Measurements from ENCODE around the gene B3GALT5. TPM values are rescaled to one million over a fixed set of nuclear protein-coding genes. Genes with fewer than 3 reads are reported as not detected.

B3GALT5 gene
- total RNA-seq, 2 donors from 2014 or later, result 0.14 TPM; not detected in 1

- DNase-seq (ENCODE audit: low spot score), result no peak
- TF ChIP-seq CTCF (IDR thresholded peaks at IDR 0.05), result no peak
- Histone ChIP-seq H3K4me3 (no peak overlapping the region), H3K27me3 (replicated peaks; ENCODE audit: insufficient read depth) (no peaks in the 10 kb centered on the region), H3K9me3 (no peaks in the 10 kb centered on the region), H3K36me3 (no peaks in the 10 kb centered on the region), H3K27ac (no peak overlapping the region), H3K4me1 (ENCODE audit: control insufficient read depth in 1 of 2, low read depth in 2 of 2) (no peaks in the 10 kb centered on the region)
- no peak for ATAC-seq (ENCODE audit: insufficient number of reproducible peaks, low FRiP score, low read depth)
Measured at GRCh38 chr21:39703578-39703977, 90.8 kb downstream of the B3GALT5 start.

GRCh38 chr21:39705849-39706248 lies 93.1 kb downstream of the B3GALT5 start:
- no peak for DNase-seq (ENCODE audit: low spot score)

GRCh38 chr21:39707316-39707715 lies 94.6 kb downstream of the B3GALT5 start:
- Histone ChIP-seq H3K27me3 (replicated peaks; ENCODE audit: insufficient read depth) (no peaks in the 10 kb centered on the region), H3K36me3 (no peaks in the 10 kb centered on the region), H3K4me3 (no peak overlapping the region), H3K9me3 (no peaks in the 10 kb centered on the region), H3K27ac (no peak overlapping the region), H3K4me1 (ENCODE audit: control insufficient read depth in 1 of 2, low read depth in 2 of 2) (no peaks in the 10 kb centered on the region)
- TF ChIP-seq CTCF (IDR thresholded peaks at IDR 0.05), result no peak
- no peak for ATAC-seq (ENCODE audit: insufficient number of reproducible peaks, low FRiP score, low read depth)
- no peak for DNase-seq (ENCODE audit: low spot score)

More at GRCh38 chr21:39705849-39706248, 93.1 kb downstream of the B3GALT5 start:
- ATAC-seq (ENCODE audit: insufficient number of reproducible peaks, low FRiP score, low read depth), result no peak
- no peak for TF ChIP-seq CTCF (IDR thresholded peaks at IDR 0.05)
- Histone ChIP-seq H3K4me1 (ENCODE audit: control insufficient read depth in 1 of 2, low read depth in 2 of 2) (no peaks in the 10 kb centered on the region), H3K27me3 (replicated peaks; ENCODE audit: insufficient read depth) (no peaks in the 10 kb centered on the region), H3K9me3 (no peaks in the 10 kb centered on the region), H3K36me3 (no peaks in the 10 kb centered on the region), H3K27ac (no peak overlapping the region), H3K4me3 (no peak overlapping the region)

GRCh38 chr21:39710866-39711265 lies 98.1 kb downstream of the B3GALT5 start:
- H3K27ac ChIP-seq, result no peak overlapping the region
- no peak for TF ChIP-seq CTCF (IDR thresholded peaks at IDR 0.05)
- H3K4me3 ChIP-seq, result no peak overlapping the region
- DNase-seq (ENCODE audit: low spot score) (no peak), ATAC-seq (ENCODE audit: insufficient number of reproducible peaks, low FRiP score, low read depth) (no peak)
- H3K27me3 ChIP-seq (replicated peaks; ENCODE audit: insufficient read depth), result no peaks in the 10 kb centered on the region
- H3K9me3 ChIP-seq, result no peaks in the 10 kb centered on the region
- H3K4me1 ChIP-seq (ENCODE audit: control insufficient read depth in 1 of 2, low read depth in 2 of 2), result no peaks in the 10 kb centered on the region
- H3K36me3 ChIP-seq, result no peaks in the 10 kb centered on the region

- H3K9me3 ChIP-seq, result no peaks in the 10 kb centered on the region
- no peaks in the 10 kb centered on the region for H3K27me3 ChIP-seq (replicated peaks; ENCODE audit: insufficient read depth)
- no peaks in the 10 kb centered on the region for H3K4me1 ChIP-seq (ENCODE audit: control insufficient read depth in 1 of 2, low read depth in 2 of 2)
- H3K4me3 ChIP-seq, result no peak overlapping the region
- no peak overlapping the region for H3K27ac ChIP-seq
- no peaks in the 10 kb centered on the region for H3K36me3 ChIP-seq
- TF ChIP-seq CTCF (IDR thresholded peaks at IDR 0.05), result no peak
- DNase-seq (ENCODE audit: low spot score), result no peak
- ATAC-seq (ENCODE audit: insufficient number of reproducible peaks, low FRiP score, low read depth), result no peak
Measured at GRCh38 chr21:39712273-39712672, 99.5 kb downstream of the B3GALT5 start.

Measured in thoracic aorta (tissue), 2 donors.